DOHH2 (cell line): ENCODE data around the gene CCN6.

Source experiments
- H3F3A ChIP-seq: fragments of 200-600 bp; sonication (generic), shearing (Covaris generic); 2 replicates; pipeline ENCODE4 v1.6.0; 2016; ENCODE audit warnings: antibody characterized with exemption, mild to moderate bottlenecking; ENCODE audit not compliant: control insufficient read depth, insufficient read depth
- H3K27ac ChIP-seq: fragments of 200-600 bp; sonication (generic); 2 replicates; pipeline ENCODE4 v1.5.1; 2014; ENCODE audit warnings: low read depth, mild to moderate bottlenecking, low read length, moderate library complexity
- H3K27me3 ChIP-seq: fragments of 200-600 bp; sonication (generic); 2 replicates; pipeline ENCODE4 v1.6.1; 2014; ENCODE audit warnings: mild to moderate bottlenecking, low read length, mixed read lengths; ENCODE audit not compliant: control insufficient read depth
- H3K36me3 ChIP-seq: fragments of 200-600 bp; sonication (generic); 2 replicates; pipeline ENCODE4 v1.6.1; 2014; ENCODE audit warnings: mild to moderate bottlenecking, low read length, moderate library complexity, mixed read lengths; ENCODE audit not compliant: control insufficient read depth
- H3K4me1 ChIP-seq: fragments of 200-600 bp; sonication (generic); 2 replicates; pipeline ENCODE4 v1.6.1; 2014; ENCODE audit warnings: mild to moderate bottlenecking, low read length, mixed read lengths; ENCODE audit not compliant: control insufficient read depth
- H3K4me2 ChIP-seq: fragments of 200-600 bp; sonication (generic); 2 replicates; pipeline ENCODE4 v1.6.0; 2014; ENCODE audit warnings: mild to moderate bottlenecking, low read length, moderate library complexity
- H3K4me3 ChIP-seq: fragments of 200-600 bp; sonication (generic); 2 replicates; pipeline ENCODE4 v1.5.1; 2014; ENCODE audit warnings: mild to moderate bottlenecking, low read length, mixed read lengths
- H3K79me2 ChIP-seq: fragments of 200-600 bp; sonication (generic); 2 replicates; pipeline ENCODE4 v1.6.1; 2014; ENCODE audit warnings: mild to moderate bottlenecking, low read length, mixed read lengths; ENCODE audit not compliant: control insufficient read depth
- H3K9me2 ChIP-seq: fragments of 200-600 bp; sonication (generic); replicated peaks from 2 replicates; pipeline ENCODE4 v1.6.1; 2014; ENCODE audit warnings: mild to moderate bottlenecking, low read length, mixed read lengths; ENCODE audit not compliant: control insufficient read depth
- H3K9me3 ChIP-seq: fragments of 200-600 bp; sonication (generic); 2 replicates; pipeline ENCODE4 v1.6.1; 2014; ENCODE audit warnings: antibody characterized with exemption, low read length, mixed read lengths; ENCODE audit not compliant: control insufficient read depth, insufficient read depth
- H4K20me1 ChIP-seq: fragments of 200-600 bp; sonication (generic); 2 replicates; pipeline ENCODE4 v1.6.0; 2014; ENCODE audit warnings: low read depth, mild to moderate bottlenecking, antibody characterized with exemption, low read length, moderate library complexity; ENCODE audit not compliant: control insufficient read depth, insufficient read depth
- EZH2phosphoT487 ChIP-seq: fragments of 200-600 bp; sonication (generic); IDR thresholded peaks from 2 replicates; pipeline ENCODE4 v1.6.1; 2017; ENCODE audit warnings: borderline replicate concordance, mild to moderate bottlenecking, antibody characterized with exemption, low read length, moderate library complexity, mixed read lengths
- TF ChIP-seq, protein P1 (sequence below): fragments of 200-600 bp; sonication (generic); IDR thresholded peaks from one replicate; pipeline ENCODE4 v1.5.1; 2014; ENCODE audit warnings: antibody characterized with exemption, mild to moderate bottlenecking, low read depth, low read length; ENCODE audit not compliant: poor library complexity, severe bottlenecking

Gene CCN6

DNA sequence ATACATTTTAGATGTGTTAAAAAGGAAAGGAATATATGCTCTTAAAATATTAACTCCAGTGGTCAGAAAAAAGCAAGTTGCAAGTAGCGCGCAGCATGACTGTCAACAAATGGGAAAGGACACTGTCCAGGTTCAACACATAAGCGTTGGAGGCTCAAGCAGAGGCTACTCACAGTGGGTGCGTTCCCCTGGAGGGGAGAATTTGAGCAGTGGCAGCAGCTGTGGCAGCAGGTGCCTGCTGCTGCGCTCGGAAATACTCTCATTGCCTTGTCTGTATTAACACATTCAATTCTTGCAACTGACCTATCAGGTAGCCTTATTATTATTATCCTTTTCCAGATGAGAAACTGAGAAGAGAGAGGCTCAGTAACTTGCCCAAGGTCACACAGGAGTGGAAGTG, 21.9 kb upstream of the CCN6 start:
- Histone ChIP-seq H3K27me3 (peaks cover 5% of the 10 kb centered on the region; the same call in 1 of the 2 replicates), H3K9me2 (no peaks in the 10 kb centered on the region), H3K4me1 (peaks cover 9% of the 10 kb centered on the region), H3K9me3 (no peaks in the 10 kb centered on the region), H4K20me1 (no peaks in the 10 kb centered on the region), H3K4me3 (no peak overlapping the region), H3F3A (no peaks in the 10 kb centered on the region), H3K4me2 (no peak overlapping the region), H3K36me3 (no peaks in the 10 kb centered on the region), H3K27ac (no peak overlapping the region), H3K79me2 (no peaks in the 10 kb centered on the region)
- TF ChIP-seq, protein P1, sequence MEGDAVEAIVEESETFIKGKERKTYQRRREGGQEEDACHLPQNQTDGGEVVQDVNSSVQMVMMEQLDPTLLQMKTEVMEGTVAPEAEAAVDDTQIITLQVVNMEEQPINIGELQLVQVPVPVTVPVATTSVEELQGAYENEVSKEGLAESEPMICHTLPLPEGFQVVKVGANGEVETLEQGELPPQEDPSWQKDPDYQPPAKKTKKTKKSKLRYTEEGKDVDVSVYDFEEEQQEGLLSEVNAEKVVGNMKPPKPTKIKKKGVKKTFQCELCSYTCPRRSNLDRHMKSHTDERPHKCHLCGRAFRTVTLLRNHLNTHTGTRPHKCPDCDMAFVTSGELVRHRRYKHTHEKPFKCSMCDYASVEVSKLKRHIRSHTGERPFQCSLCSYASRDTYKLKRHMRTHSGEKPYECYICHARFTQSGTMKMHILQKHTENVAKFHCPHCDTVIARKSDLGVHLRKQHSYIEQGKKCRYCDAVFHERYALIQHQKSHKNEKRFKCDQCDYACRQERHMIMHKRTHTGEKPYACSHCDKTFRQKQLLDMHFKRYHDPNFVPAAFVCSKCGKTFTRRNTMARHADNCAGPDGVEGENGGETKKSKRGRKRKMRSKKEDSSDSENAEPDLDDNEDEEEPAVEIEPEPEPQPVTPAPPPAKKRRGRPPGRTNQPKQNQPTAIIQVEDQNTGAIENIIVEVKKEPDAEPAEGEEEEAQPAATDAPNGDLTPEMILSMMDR = no peak
- TF ChIP-seq EZH2phosphoT487 = no peak

DNA sequence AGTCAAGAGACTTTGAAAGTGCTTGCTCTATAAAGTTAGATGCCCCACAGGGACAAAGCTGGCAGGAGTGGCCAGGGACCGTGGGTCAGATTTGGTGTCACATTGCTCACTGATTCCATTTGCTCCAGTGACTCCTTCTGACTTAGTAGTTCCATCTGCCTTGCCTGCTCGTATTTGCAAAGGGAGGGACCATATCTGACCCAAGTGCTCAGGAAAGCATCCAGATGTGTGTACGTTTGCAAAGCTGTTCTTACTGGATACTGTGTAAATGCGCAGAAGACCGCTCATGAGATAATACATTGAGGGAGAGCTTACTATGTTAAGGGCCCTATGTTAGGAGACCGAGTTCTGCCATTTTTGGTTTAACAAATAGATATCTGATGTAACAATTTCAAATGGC, 21.2 kb upstream of the CCN6 start:
- Histone ChIP-seq H3K9me3 (no peaks in the 10 kb centered on the region), H3K36me3 (no peaks in the 10 kb centered on the region), H3K27me3 (peaks cover 5% of the 10 kb centered on the region; the same call in 1 of the 2 replicates), H3K27ac (no peak overlapping the region), H3K4me2 (no peak overlapping the region), H4K20me1 (no peaks in the 10 kb centered on the region), H3K4me1 (peaks cover 7% of the 10 kb centered on the region), H3F3A (no peaks in the 10 kb centered on the region), H3K79me2 (no peaks in the 10 kb centered on the region), H3K4me3 (no peak overlapping the region), H3K9me2 (no peaks in the 10 kb centered on the region)
- TF ChIP-seq, protein P1 = no peak
- TF ChIP-seq EZH2phosphoT487 = no peak

DNA sequence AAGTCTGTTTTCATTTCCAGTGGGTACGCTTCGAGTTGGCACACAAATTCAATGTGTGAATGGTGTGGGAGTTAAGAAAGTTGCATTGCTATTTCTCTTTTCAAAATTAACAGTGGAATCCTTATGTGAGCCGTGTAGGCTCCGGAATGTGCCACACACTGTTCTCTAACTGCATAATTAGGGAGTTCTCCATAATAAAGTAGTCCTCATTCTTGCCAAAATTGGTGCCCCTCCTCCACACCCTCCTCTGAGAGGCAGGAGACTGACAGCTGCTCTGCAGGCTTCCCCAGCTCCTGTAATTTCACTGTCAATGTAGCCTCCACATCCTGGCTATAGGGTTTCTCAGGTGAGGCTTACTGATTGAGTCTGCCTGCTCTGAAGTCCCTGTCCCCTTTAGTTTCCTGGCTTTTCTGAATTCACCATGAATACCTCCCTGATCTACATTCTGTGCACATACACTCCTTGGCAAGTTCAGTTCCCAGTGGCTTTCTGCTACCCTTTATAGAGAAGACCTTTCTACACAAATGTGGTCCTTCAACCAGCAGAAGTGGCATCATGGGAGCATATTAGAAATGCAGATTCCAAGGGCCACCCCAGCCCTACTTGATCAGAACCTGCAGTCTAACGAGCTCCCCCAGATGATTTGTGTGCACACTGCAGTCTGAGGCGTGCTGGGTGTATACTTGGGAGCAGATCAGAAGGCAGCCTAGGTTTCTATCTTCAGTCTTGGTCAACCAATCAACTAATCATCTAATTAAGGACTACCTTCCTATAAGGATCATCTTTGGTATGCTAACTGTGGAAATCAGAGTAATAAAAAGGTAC, 19.9 kb upstream of the CCN6 start:
- Histone ChIP-seq H3K9me2 (no peaks in the 10 kb centered on the region), H3K27me3 (peaks cover 5% of the 10 kb centered on the region; the same call in 1 of the 2 replicates), H3K9me3 (no peaks in the 10 kb centered on the region), H4K20me1 (no peaks in the 10 kb centered on the region), H3K79me2 (no peaks in the 10 kb centered on the region), H3K27ac (no peak overlapping the region), H3K4me2 (no peak overlapping the region), H3K4me3 (no peak overlapping the region), H3F3A (no peaks in the 10 kb centered on the region), H3K36me3 (no peaks in the 10 kb centered on the region), H3K4me1 (no peaks in the 10 kb centered on the region)
- TF ChIP-seq, protein P1 = no peak
- no peak for TF ChIP-seq EZH2phosphoT487
